PC-3 (cell line): ENCODE data around the gene VIM. TPM values are rescaled to one million over a fixed set of nuclear protein-coding genes. Genes with fewer than 3 reads are reported as not detected.
"Not testable (repeated sequence)": the region's sequence is repeated elsewhere in the genome, so short reads cannot be mapped to it uniquely, and the experiment has no call there.

Experiments
- ATAC-seq: fragments of 200-7000 bp; cut with Tn5 transposase; 2 replicates; pipeline ENCODE4 v1.9.1; 2020; ENCODE audit warnings: mild to moderate bottlenecking, moderate library complexity
- BruUV-seq: library from RNA; stranded (reverse); fragments of 400-500 nt; replicated peaks from 2 replicates; lab custom pipeline; 2021; lab: Mats Ljungman, UMichigan
- CTCF ChIA-PET: fragments of 300-600 bp; sonication (Branson Sonifier 250); formaldehyde crosslinking; loops from one replicate; lab custom pipeline; 2022; ENCODE audit warnings: antibody characterized with exemption; lab: Charles Lee
- POLR2A ChIA-PET: fragments of 300-600 bp; sonication (Branson Sonifier 250); formaldehyde crosslinking; loops from one replicate; lab custom pipeline; 2022; ENCODE audit warnings: antibody characterized with exemption; ENCODE audit not compliant: unreplicated experiment; lab: Charles Lee
- DNase-seq: peaks from one replicate; pipeline ENCODE4 v3.0.0-alpha.2; 2015
- H2AFZ ChIP-seq: fragments of 300-600 bp; sonication (generic); 2 replicates; pipeline ENCODE4 v1.6.0; 2016; ENCODE audit warnings: antibody characterized with exemption, low read length
- H3F3A ChIP-seq: fragments of 300-600 bp; sonication (generic); one replicate; pipeline ENCODE4 v1.6.0; 2017; ENCODE audit warnings: antibody characterized with exemption, low read length, control low read depth, mild to moderate bottlenecking; ENCODE audit not compliant: unreplicated experiment
- H3K27ac ChIP-seq: fragments of 300-600 bp; sonication (generic); 2 replicates; pipeline ENCODE4 v1.5.1; 2016; ENCODE audit warnings: mild to moderate bottlenecking, low read length
- H3K27me3 ChIP-seq: fragments of 300-600 bp; sonication (generic); 2 replicates; pipeline ENCODE4 v1.6.1; 2016; ENCODE audit warnings: low read length, mixed read lengths
- H3K36me3 ChIP-seq: fragments of 300-600 bp; sonication (generic); 2 replicates; pipeline ENCODE4 v1.6.1; 2016; ENCODE audit warnings: low read depth, mixed run types, low read length, mixed read lengths
- H3K4me1 ChIP-seq: fragments of 300-600 bp; sonication (generic); 2 replicates; pipeline ENCODE4 v1.5.1; 2016; ENCODE audit warnings: low read length; ENCODE audit not compliant: insufficient read depth
- H3K4me2 ChIP-seq: fragments of 300-600 bp; sonication (generic); 2 replicates; pipeline ENCODE4 v1.6.0; 2016; ENCODE audit warnings: low read length
- H3K4me3 ChIP-seq: fragments of 300-600 bp; sonication (generic); 2 replicates; pipeline ENCODE4 v1.5.1; 2016; ENCODE audit warnings: mild to moderate bottlenecking, low read length, mixed read lengths
- H3K79me2 ChIP-seq: fragments of 300-600 bp; sonication (generic); 2 replicates; pipeline ENCODE4 v1.6.1; 2017; ENCODE audit warnings: low read length, mixed read lengths
- H3K9ac ChIP-seq: fragments of 300-600 bp; sonication (generic); 2 replicates; pipeline ENCODE4 v1.6.0; 2016; ENCODE audit warnings: mild to moderate bottlenecking, low read length
- H3K9me2 ChIP-seq: fragments of 300-600 bp; sonication (generic); replicated peaks from 2 replicates; pipeline ENCODE4 v1.6.1; 2016; ENCODE audit warnings: mixed run types, low read length, mixed read lengths
- H3K9me3 ChIP-seq: fragments of 300-600 bp; sonication (generic); 2 replicates; pipeline ENCODE4 v1.6.1; 2016; ENCODE audit warnings: low read length, mixed read lengths
- H4K20me1 ChIP-seq: fragments of 300-600 bp; sonication (generic); 2 replicates; pipeline ENCODE4 v1.6.1; 2016; ENCODE audit warnings: low read length, mixed read lengths
- EZH2 ChIP-seq: fragments of 300-600 bp; sonication (generic); IDR thresholded peaks from one replicate; pipeline ENCODE4 v1.6.1; 2017; ENCODE audit warnings: antibody characterized with exemption, mild to moderate bottlenecking, low read length; ENCODE audit not compliant: unreplicated experiment
- EZH2phosphoT487 ChIP-seq: fragments of 300-600 bp; sonication (generic); IDR thresholded peaks from 2 replicates; pipeline ENCODE4 v1.6.1; 2018; ENCODE audit warnings: mild to moderate bottlenecking, antibody characterized with exemption, low read length, borderline replicate concordance
- intact Hi-C: fragments of 100-400 bp; cut with micrococcal nuclease; formaldehyde crosslinking; loops from 2 replicates; pipeline ENCODE4 v1.9.0; 2023
- total RNA-seq: library from RNA; depleted of rRNA; stranded (reverse); fragments of >200 nt; gene quantifications from 2 replicates; pipeline ENCODE4 v1.2.3, GENCODE V29; 2014
- TF ChIP-seq, protein P1 (sequence below): fragments of 300-600 bp; sonication (generic); conservative IDR thresholded peaks from 2 replicates; pipeline ENCODE4 v1.5.1; 2017; ENCODE audit warnings: antibody characterized with exemption, low read depth, mild to moderate bottlenecking, low read length

The VIM gene
- total RNA-seq, 1 experiment from 2014 or later: 469 TPM

DNA sequence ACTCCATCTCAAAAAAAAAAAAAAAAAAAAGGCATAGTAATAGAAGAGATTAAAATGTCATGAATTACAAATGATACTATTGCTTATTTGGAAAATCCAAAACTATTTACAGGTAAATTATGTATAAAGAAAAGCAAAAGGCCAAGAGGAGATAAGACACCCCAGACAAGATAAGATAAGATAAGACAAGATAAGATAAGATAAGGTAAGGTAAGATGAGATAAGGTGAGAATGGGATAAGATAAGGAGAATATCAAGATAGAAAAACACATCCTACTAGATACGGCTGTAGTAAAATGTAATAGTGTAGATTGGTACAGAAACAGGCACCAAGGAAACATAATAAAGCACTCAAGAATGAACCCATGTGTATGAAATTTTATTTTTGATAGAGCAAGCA, 20.9 kb downstream of the VIM start:
- ChIA-PET CTCF (no interaction called here), POLR2A (no interaction called here)
- ATAC-seq: no peak
- H3K36me3 ChIP-seq: no peaks in the 10 kb centered on the region
- DNase-seq: no peak
- H3K79me2 ChIP-seq: no peaks in the 10 kb centered on the region
- H3K9ac ChIP-seq: no peak overlapping the region
- H3K27ac ChIP-seq: no peak overlapping the region
- intact Hi-C loops: no loop called here
- H2AFZ ChIP-seq: no peak overlapping the region
- no TSS peak for BruUV-seq
- no peaks in the 10 kb centered on the region for H3F3A ChIP-seq
- no peaks in the 10 kb centered on the region for H3K9me2 ChIP-seq
- H4K20me1 ChIP-seq: no peaks in the 10 kb centered on the region
- H3K4me3 ChIP-seq: no peak overlapping the region
- H3K27me3 ChIP-seq: no peaks in the 10 kb centered on the region
- H3K9me3 ChIP-seq: no peaks in the 10 kb centered on the region
- no peak overlapping the region for H3K4me2 ChIP-seq
- TF ChIP-seq, protein P1, sequence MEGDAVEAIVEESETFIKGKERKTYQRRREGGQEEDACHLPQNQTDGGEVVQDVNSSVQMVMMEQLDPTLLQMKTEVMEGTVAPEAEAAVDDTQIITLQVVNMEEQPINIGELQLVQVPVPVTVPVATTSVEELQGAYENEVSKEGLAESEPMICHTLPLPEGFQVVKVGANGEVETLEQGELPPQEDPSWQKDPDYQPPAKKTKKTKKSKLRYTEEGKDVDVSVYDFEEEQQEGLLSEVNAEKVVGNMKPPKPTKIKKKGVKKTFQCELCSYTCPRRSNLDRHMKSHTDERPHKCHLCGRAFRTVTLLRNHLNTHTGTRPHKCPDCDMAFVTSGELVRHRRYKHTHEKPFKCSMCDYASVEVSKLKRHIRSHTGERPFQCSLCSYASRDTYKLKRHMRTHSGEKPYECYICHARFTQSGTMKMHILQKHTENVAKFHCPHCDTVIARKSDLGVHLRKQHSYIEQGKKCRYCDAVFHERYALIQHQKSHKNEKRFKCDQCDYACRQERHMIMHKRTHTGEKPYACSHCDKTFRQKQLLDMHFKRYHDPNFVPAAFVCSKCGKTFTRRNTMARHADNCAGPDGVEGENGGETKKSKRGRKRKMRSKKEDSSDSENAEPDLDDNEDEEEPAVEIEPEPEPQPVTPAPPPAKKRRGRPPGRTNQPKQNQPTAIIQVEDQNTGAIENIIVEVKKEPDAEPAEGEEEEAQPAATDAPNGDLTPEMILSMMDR: no peak
- TF ChIP-seq EZH2phosphoT487 (no peak), EZH2 (no peak)
- H3K4me1 ChIP-seq: no peaks in the 10 kb centered on the region

DNA sequence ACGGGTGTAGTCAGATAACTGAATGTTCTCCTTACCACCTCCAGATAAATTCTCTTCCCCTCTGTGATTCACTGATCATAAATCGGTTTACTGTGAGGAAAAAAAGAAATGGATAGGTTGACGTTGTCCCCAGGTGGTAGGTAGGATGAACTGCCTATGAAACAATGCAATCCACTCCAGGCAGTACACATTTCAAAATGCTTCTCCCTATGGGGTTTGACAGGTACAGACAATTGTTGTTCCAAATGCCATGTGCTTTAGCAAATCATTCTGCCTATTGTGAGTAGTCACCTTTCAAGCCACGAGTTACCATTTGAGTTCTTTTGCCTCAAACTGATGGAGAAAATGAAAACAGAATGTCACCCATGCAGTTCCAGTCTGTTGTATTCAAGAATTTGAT, 21.8 kb downstream of the VIM start:
- H2AFZ ChIP-seq: no peak overlapping the region
- DNase-seq (peak; percentile 46), ATAC-seq (peak; percentile 80)
- no peak overlapping the region for H3K4me2 ChIP-seq
- CTCF ChIA-PET: no interaction called here
- no peaks in the 10 kb centered on the region for H3K4me1 ChIP-seq
- H3K9me3 ChIP-seq: no peaks in the 10 kb centered on the region
- H3K36me3 ChIP-seq: no peaks in the 10 kb centered on the region
- TF ChIP-seq, protein P1: peak; percentile 59
- no peak for TF ChIP-seq EZH2
- H3F3A ChIP-seq: no peaks in the 10 kb centered on the region
- H3K27me3 ChIP-seq: no peaks in the 10 kb centered on the region
- H3K4me3 ChIP-seq: no peak overlapping the region
- H3K79me2 ChIP-seq: no peaks in the 10 kb centered on the region
- no peaks in the 10 kb centered on the region for H4K20me1 ChIP-seq
- no peak overlapping the region for H3K27ac ChIP-seq
- H3K9me2 ChIP-seq: no peaks in the 10 kb centered on the region
- POLR2A ChIA-PET: no interaction called here
- intact Hi-C loops: loop anchor here (1.0 kb wide), 1 partner anchor 407 kb away; no protein-coding TSS in a partner anchor
- H3K9ac ChIP-seq: no peak overlapping the region
- no TSS peak for BruUV-seq

DNA sequence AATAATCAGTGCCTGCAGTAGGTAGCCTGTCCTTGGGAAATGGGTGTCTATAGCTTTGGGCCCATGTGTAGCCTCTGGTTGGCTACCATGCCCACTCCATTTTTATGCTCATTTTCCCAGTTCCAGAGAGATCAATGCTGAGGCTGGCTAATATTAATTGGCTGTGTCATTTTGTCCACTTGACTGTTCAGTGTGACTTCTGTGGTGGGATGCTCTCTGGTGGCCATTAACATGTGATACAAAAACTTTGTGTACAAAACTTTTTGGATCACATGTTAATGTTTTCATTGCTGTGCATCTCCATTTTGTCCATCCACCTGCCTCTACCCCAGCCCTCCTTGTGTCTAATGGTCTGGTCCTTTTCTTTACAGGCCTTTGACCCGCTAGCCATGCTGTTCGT, 22.7 kb downstream of the VIM start:
- Histone ChIP-seq H3K27ac (no peak overlapping the region), H3K9ac (no peak overlapping the region), H3K9me2 (no peaks in the 10 kb centered on the region), H3K27me3 (no peaks in the 10 kb centered on the region), H3F3A (no peaks in the 10 kb centered on the region), H3K4me2 (no peak overlapping the region), H3K36me3 (no peaks in the 10 kb centered on the region), H3K9me3 (no peaks in the 10 kb centered on the region), H2AFZ (no peak overlapping the region), H3K79me2 (no peaks in the 10 kb centered on the region), H4K20me1 (no peaks in the 10 kb centered on the region), H3K4me1 (no peaks in the 10 kb centered on the region), H3K4me3 (no peak overlapping the region)
- BruUV-seq: no TSS peak
- ChIA-PET CTCF (no interaction called here), POLR2A (no interaction called here)
- intact Hi-C loops: loop anchor here (1.0 kb wide), 1 partner anchor 407 kb away; no protein-coding TSS in a partner anchor
- peak; percentile 5 for DNase-seq
- no peak for TF ChIP-seq EZH2phosphoT487
- TF ChIP-seq, protein P1: peak; percentile 27; the same call in 1 of the 2 replicates
- ATAC-seq: no peak

DNA sequence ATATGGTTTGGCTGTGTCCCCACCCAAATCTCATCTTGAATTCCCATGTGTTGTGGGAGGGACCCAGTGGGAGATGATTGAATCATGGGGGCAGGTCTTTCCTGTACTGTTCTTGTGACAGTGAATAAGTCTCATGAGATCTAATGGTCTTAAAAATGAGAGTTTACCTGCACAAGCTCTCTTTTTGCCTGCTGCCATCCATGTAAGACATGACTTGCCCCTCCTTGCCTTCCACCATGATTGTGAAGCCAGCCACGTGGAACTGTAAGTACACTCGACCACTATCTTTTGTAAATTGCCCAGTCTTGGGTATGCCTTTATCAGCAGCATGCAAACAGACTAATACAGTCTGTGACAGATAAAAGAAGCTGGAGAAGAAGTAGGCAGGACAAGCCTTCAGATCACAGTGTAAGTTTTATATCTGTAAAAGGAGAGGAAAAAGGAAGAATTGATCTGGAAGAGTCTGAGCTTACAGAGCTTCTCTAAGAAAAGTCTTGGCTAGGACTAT, 26.6 kb downstream of the VIM start:
- H3K4me2 ChIP-seq, H3K36me3 ChIP-seq, H3K9me3 ChIP-seq, H3K4me1 ChIP-seq, H2AFZ ChIP-seq, H4K20me1 ChIP-seq, H3K27me3 ChIP-seq, BruUV-seq, ATAC-seq, H3K4me3 ChIP-seq, POLR2A ChIA-PET, H3F3A ChIP-seq, H3K79me2 ChIP-seq, H3K9ac ChIP-seq, H3K9me2 ChIP-seq, DNase-seq, H3K27ac ChIP-seq: not testable (repeated sequence)
- CTCF ChIA-PET: interaction anchor here (0.5 kb wide), 1 partner anchor 492 kb away, joined by 5 read pairs; no protein-coding TSS in a partner anchor
- intact Hi-C loops: loop anchor here (5.0 kb wide), 1 partner anchor 312 kb away; no protein-coding TSS in a partner anchor
